Heart right ventricle (tissue), 16 donors: ENCODE data around the gene SLK. TPM values are rescaled to one million over a fixed set of nuclear protein-coding genes. Genes with fewer than 3 reads are reported as not detected.
A peak's percentile ranks its signal among the peaks of the same experiment; 100 is the strongest.

ENCODE experiments used
- ATAC-seq, 8 donors: fragments of 200-7000 bp; cut with Tn5 transposase; one replicate each; pipeline ENCODE4 v1.9.1; 2020; ENCODE audit warnings: mild to moderate bottlenecking in 8 of 8, moderate library complexity in 8 of 8, moderate number of reproducible peaks in 1 of 8
- DNase-seq, 2 donors: peaks; one replicate each; pipeline ENCODE4 v3.0.0-alpha.2; 2020
- H3K27ac ChIP-seq, 10 donors: fragments of 200-600 bp; sonication (generic) in 2 of 10; one replicate each; pipeline versions ENCODE4 v1.5.0 to v1.8.0; 2020 to 2022; ENCODE audit warnings: mild to moderate bottlenecking in 3 of 10
- H3K27me3 ChIP-seq, 7 donors: fragments of 200-600 bp; one replicate each; pipeline ENCODE4 v1.8.0; 2021 to 2022; ENCODE audit warnings: mild to moderate bottlenecking in 2 of 7
- H3K36me3 ChIP-seq, 9 donors: fragments of 200-600 bp; sonication (generic) in 1 of 9; one replicate each; pipeline versions ENCODE4 v1.5.0 to v1.8.0; 2020 to 2022; ENCODE audit warnings: mild to moderate bottlenecking in 2 of 9
- H3K4me1 ChIP-seq, 9 donors: fragments of 200-600 bp; sonication (generic) in 1 of 9; one replicate each; pipeline versions ENCODE4 v1.5.0 to v1.8.0; 2020 to 2022; ENCODE audit warnings: mild to moderate bottlenecking in 4 of 9
- H3K4me3 ChIP-seq, 10 donors: fragments of 200-600 bp; sonication (generic) in 2 of 10; one replicate each; pipeline versions ENCODE4 v1.5.0 to v1.8.0; 2020 to 2022; ENCODE audit warnings: mild to moderate bottlenecking in 7 of 10, moderate library complexity in 2 of 10
- H3K9me3 ChIP-seq, 11 donors: fragments of 200-600 bp in 10 of 11; sonication (generic) in 2 of 11; one replicate each; pipeline versions ENCODE4 v1.5.0 to v1.8.0; 2013 to 2022; ENCODE audit warnings: mild to moderate bottlenecking in 2 of 11, control low read depth in 1 of 11, moderate library complexity in 1 of 11
- CTCF ChIP-seq, 9 donors: fragments of 200-600 bp; sonication (generic) in 2 of 9; IDR thresholded peaks; one replicate each; pipeline versions ENCODE4 v1.5.0 to v1.8.0; 2021 to 2022; ENCODE audit warnings: antibody characterized with exemption in 9 of 9, mild to moderate bottlenecking in 5 of 9, moderate library complexity in 1 of 9
- WGBS, 2 donors: extraction: QIAGEN DNeasy Blood & Tissue Kit; methylation state at CpG; one replicate each; pipeline ENCODE4 v1.1.7; 2013; ENCODE audit warnings: inconsistent platforms in 1 of 2; 5-methylcytosine and 5-hydroxymethylcytosine counted together
- intact Hi-C, 10 donors: fragments of 100-400 bp; cut with DNase I; formaldehyde crosslinking; loops; one replicate each; pipeline versions ENCODE4 v1.11.1 to v1.14.2; 2022
- polyA plus RNA-seq, 2 donors: library from polyadenylated mRNA; stranded (reverse); fragments of 200-250 nt; gene quantifications; one replicate each; pipeline ENCODE4 v1.2.3, GENCODE V29; 2013
- total RNA-seq, 10 donors: library from RNA; stranded (reverse); fragmentation: NEBNext Ultra II Directional in 3 of 10; extraction: Animal tissue kit (Norgen Biotek cat#: 25700) in 3 of 10; gene quantifications; one replicate each; pipeline versions ENCODE4 v1.2.1 to v1.2.4, GENCODE V29; 2021 to 2023
- donor health status: Arrhythmogenic right ventricular cardiomyopathy.
- donor health status: ischemic (EF 13 %, LVEDD 7.1; RV severe dilation, severe dysfunction).
- donor health status: healthy with polysubstance abuse.
- donor health status: DM: no; HTN: yes; CAD: no.
- donor health status: DM: no; HTN: no; CAD: no.
- donor health status: ischemic (EF 25% LVEDD 6.9; RV normal size, moderate dysfunction).
- donor health status: ischemic (EF 25% LVEDD 5.7; RV mildly dilated, moderate dysfunction).
- donor health status: healthy.
- donor health status: DM: yes; HTN: yes; CAD: no.
- donor health status: Ischemic cardiomyopathy.
- donor health status: ischemic (EF 35%, LVEDD 5.7; RV mildly dilated, moderate dysfunction).
- donor health status: nonischemic (EF 11% LVEDD 7.7; RV severe dilation, severe dysfunction).
- donor health status: DM: yes; HTN: yes; CAD: no.
- donor health status: PGD.
- donor health status: ischemic (EF 29% LVEDD 5.4; RV normal size, mild dysfunction).
- donor health status: nonischemic (EF 23%, LVEDD 6.1; RV moderate dilation, normal function).

SLK gene
- total and polyA plus RNA-seq, 12 donors = 11.3 to 63.6 (median 41.3) TPM

- intact Hi-C loops = no loop called here
- Histone ChIP-seq H3K4me3 (no peak overlapping the region), H3K27ac (no peak overlapping the region), H3K27me3 (no peaks in the 10 kb centered on the region), H3K4me1 (peaks cover 0 to 5% (median 0%) of the 10 kb centered on the region in 9 donors), H3K36me3 (no peaks in the 10 kb centered on the region), H3K9me3 (no peaks in the 10 kb centered on the region)
- ATAC-seq (no peak), DNase-seq (no peak)
- WGBS, 2 donors = 96 to 98% methylated on average over 7 of the region's 7 CpGs
- TF ChIP-seq CTCF (IDR thresholded peaks at IDR 0.05) = no peak
These were observed 34.7 kb upstream of the SLK start for GRCh38 chr10:103932271-103932670.

GRCh38 chr10:103932971-103933370, 34.0 kb upstream of the SLK start:
- intact Hi-C loops = no loop called here
- ATAC-seq (no peak), DNase-seq (no peak)
- Histone ChIP-seq H3K27ac (no peak overlapping the region), H3K36me3 (no peaks in the 10 kb centered on the region), H3K9me3 (no peaks in the 10 kb centered on the region), H3K4me3 (no peak overlapping the region), H3K27me3 (no peaks in the 10 kb centered on the region), H3K4me1 (peaks cover 0 to 5% (median 0%) of the 10 kb centered on the region in 9 donors)
- 83 to 84% methylated on average over 3 of the region's 3 CpGs for WGBS, 2 donors
- no peak for TF ChIP-seq CTCF (IDR thresholded peaks at IDR 0.05)

GRCh38 chr10:103933557-103934121, 33.3 kb upstream of the SLK start:
- no peaks in the 10 kb centered on the region for H3K36me3 ChIP-seq
- no peaks in the 10 kb centered on the region for H3K27me3 ChIP-seq
- no peaks in the 10 kb centered on the region for H3K9me3 ChIP-seq
- WGBS, 2 donors = 41 to 43% methylated on average over 4 of the region's 4 CpGs
- peaks cover 0 to 5% (median 0%) of the 10 kb centered on the region in 9 donors for H3K4me1 ChIP-seq
- H3K27ac ChIP-seq = no peak overlapping the region
- intact Hi-C loops = no loop called here
- H3K4me3 ChIP-seq = no peak overlapping the region
- DNase-seq = no peak
- TF ChIP-seq CTCF (IDR thresholded peaks at IDR 0.05) = no peak
- ATAC-seq = peak in 3 of 8 donors; percentile 35 to 62 (median 38)

- intact Hi-C loops = no loop called here
- no peak overlapping the region for H3K4me3 ChIP-seq
- H3K9me3 ChIP-seq = no peaks in the 10 kb centered on the region
- WGBS, 2 donors = 83 to 93% methylated on average over 6 of the region's 6 CpGs
- H3K27ac ChIP-seq = no peak overlapping the region
- peaks cover 0 to 5% (median 0%) of the 10 kb centered on the region in 9 donors for H3K4me1 ChIP-seq
- no peaks in the 10 kb centered on the region for H3K36me3 ChIP-seq
- DNase-seq (no peak), ATAC-seq (no peak)
- no peak for TF ChIP-seq CTCF (IDR thresholded peaks at IDR 0.05)
- H3K27me3 ChIP-seq = no peaks in the 10 kb centered on the region
These were observed 32.6 kb upstream of the SLK start for GRCh38 chr10:103934308-103934707.
